ENCODE data around the gene MAB21L2.
"Not testable (repeated sequence)": the region's sequence is repeated elsewhere in the genome, so short reads cannot be mapped to it uniquely, and the experiment has no call there.

- not testable (repeated sequence) for TF ChIP-seq ZNF24 (tag by site-specific recombination; IDR thresholded peaks at IDR 0.05); SP2 (tag by site-specific recombination; IDR thresholded peaks at IDR 0.05); INSM2 (tag by site-specific recombination; IDR thresholded peaks at IDR 0.05); HOXA7 (CRISPR knock-in tag; IDR thresholded peaks at IDR 0.05; ENCODE audit: borderline replicate concordance); CTCF (tag by site-specific recombination; IDR thresholded peaks at IDR 0.05)
Measured at GRCh38 chr4:150564967-150565366, 17.0 kb upstream of the MAB21L2 start.

Data from HEK293 (cell line).